ENCODE measurements around the gene HEXIM2.
A peak's percentile ranks its signal among the peaks of the same experiment; 100 is the strongest.

Gene HEXIM2

GRCh38 chr17:45132572-45133463, 28.9 kb upstream of the HEXIM2 start:
- Mint-ChIP-seq H3K4me3 (peak overlapping the region; percentile 82), H3K36me3 (ENCODE audit: low read depth) (no peaks in the 10 kb centered on the region), H3K4me1 (peaks cover 17% of the 10 kb centered on the region), H3K27ac (peak overlapping the region; percentile 31), H3K27me3 (peaks cover 8% of the 10 kb centered on the region), H3K9me3 (no peaks in the 10 kb centered on the region)
- DNase-seq (peak; percentile 74), ATAC-seq (peak; percentile 5)

- H3K27ac Mint-ChIP-seq, result peak within 1 kb of the TSS; percentile 60
- H3K27me3 Mint-ChIP-seq, result peaks cover 8% of the 10 kb centered on the region
- no peaks in the 10 kb centered on the region for H3K36me3 Mint-ChIP-seq (ENCODE audit: low read depth)
- H3K9me3 Mint-ChIP-seq, result no peaks in the 10 kb centered on the region
- peaks cover 17% of the 10 kb centered on the region for H3K4me1 Mint-ChIP-seq
- peak; percentile 97 for DNase-seq
- peak within 1 kb of the TSS; percentile 82 for H3K4me3 Mint-ChIP-seq
- ATAC-seq, result peak; percentile 90
These were observed 26.3 kb upstream of the HEXIM2 start, which contains the start of gene ACBD4 for GRCh38 chr17:45135192-45135977. Gene ACBD4 (plus strand): TSS chr17:45135687. CDS start chr17:45136145, 458 bp downstream.

- no peaks in the 10 kb centered on the region for H3K9me3 Mint-ChIP-seq
- H3K4me3 Mint-ChIP-seq, result peak overlapping the region; percentile 82
- peaks cover 17% of the 10 kb centered on the region for H3K4me1 Mint-ChIP-seq
- H3K36me3 Mint-ChIP-seq (ENCODE audit: low read depth), result no peaks in the 10 kb centered on the region
- ATAC-seq (no peak), DNase-seq (no peak)
- peaks cover 4% of the 10 kb centered on the region for H3K27me3 Mint-ChIP-seq
- H3K27ac Mint-ChIP-seq, result peak overlapping the region; percentile 60
These were observed 25.5 kb upstream of the HEXIM2 start for GRCh38 chr17:45135978-45136791.

GRCh38 chr17:45136846-45137560, 24.7 kb upstream of the HEXIM2 start:
- H3K27ac Mint-ChIP-seq, result no peak overlapping the region
- no peaks in the 10 kb centered on the region for H3K9me3 Mint-ChIP-seq
- H3K4me1 Mint-ChIP-seq, result peaks cover 17% of the 10 kb centered on the region
- ATAC-seq (no peak), DNase-seq (no peak)
- peak overlapping the region; percentile 82 for H3K4me3 Mint-ChIP-seq
- no peaks in the 10 kb centered on the region for H3K36me3 Mint-ChIP-seq (ENCODE audit: low read depth)
- H3K27me3 Mint-ChIP-seq, result no peaks in the 10 kb centered on the region

- Mint-ChIP-seq H3K4me3 (no peak overlapping the region), H3K27me3 (no peaks in the 10 kb centered on the region), H3K27ac (no peak overlapping the region), H3K9me3 (no peaks in the 10 kb centered on the region), H3K36me3 (ENCODE audit: low read depth) (no peaks in the 10 kb centered on the region), H3K4me1 (peaks cover 17% of the 10 kb centered on the region)
- DNase-seq (no peak), ATAC-seq (no peak)
These were observed 23.9 kb upstream of the HEXIM2 start for GRCh38 chr17:45137561-45138305.

- H3K9me3 Mint-ChIP-seq, result no peaks in the 10 kb centered on the region
- H3K4me1 Mint-ChIP-seq, result peaks cover 20% of the 10 kb centered on the region
- H3K4me3 Mint-ChIP-seq, result no peak overlapping the region
These were observed 22.7 kb upstream of the HEXIM2 start for GRCh38 chr17:45138911-45139532.

GRCh38 chr17:45139533-45139920, 22.1 kb upstream of the HEXIM2 start:
- no peak overlapping the region for H3K27ac Mint-ChIP-seq
- H3K36me3 Mint-ChIP-seq (ENCODE audit: low read depth), result no peaks in the 10 kb centered on the region
- H3K4me3 Mint-ChIP-seq, result no peak overlapping the region
- no peaks in the 10 kb centered on the region for H3K9me3 Mint-ChIP-seq
- H3K4me1 Mint-ChIP-seq, result peaks cover 21% of the 10 kb centered on the region
- no peak for ATAC-seq
- DNase-seq, result no peak
- no peaks in the 10 kb centered on the region for H3K27me3 Mint-ChIP-seq

More at GRCh38 chr17:45138911-45139532, 22.7 kb upstream of the HEXIM2 start:
- Mint-ChIP-seq H3K27me3 (no peaks in the 10 kb centered on the region), H3K36me3 (ENCODE audit: low read depth) (no peaks in the 10 kb centered on the region), H3K27ac (no peak overlapping the region)
- DNase-seq, result no peak
- no peak for ATAC-seq

GRCh38 chr17:45143094-45143670, 18.5 kb upstream of the HEXIM2 start:
- no peak for ATAC-seq
- Mint-ChIP-seq H3K36me3 (ENCODE audit: low read depth) (peaks cover 4% of the 10 kb centered on the region), H3K4me3 (no peak overlapping the region), H3K4me1 (peaks cover 35% of the 10 kb centered on the region), H3K27me3 (peaks cover under 1% of the 10 kb centered on the region), H3K27ac (peak overlapping the region; percentile 31), H3K9me3 (no peaks in the 10 kb centered on the region)
- DNase-seq, result no peak

- peaks cover 7% of the 10 kb centered on the region for H3K36me3 Mint-ChIP-seq (ENCODE audit: low read depth)
- H3K4me3 Mint-ChIP-seq, result peak overlapping the region; percentile 57
- peak overlapping the region; percentile 31 for H3K27ac Mint-ChIP-seq
- no peaks in the 10 kb centered on the region for H3K9me3 Mint-ChIP-seq
- peak; percentile 54 for DNase-seq
- ATAC-seq, result no peak
- peaks cover 4% of the 10 kb centered on the region for H3K27me3 Mint-ChIP-seq
- H3K4me1 Mint-ChIP-seq, result peaks cover 38% of the 10 kb centered on the region
These were observed 17.9 kb upstream of the HEXIM2 start for GRCh38 chr17:45143767-45144198.

- H3K27me3 Mint-ChIP-seq, result peaks cover 4% of the 10 kb centered on the region
- peaks cover 40% of the 10 kb centered on the region for H3K4me1 Mint-ChIP-seq
- no peak for ATAC-seq
- peak overlapping the region; percentile 57 for H3K4me3 Mint-ChIP-seq
- H3K9me3 Mint-ChIP-seq, result no peaks in the 10 kb centered on the region
- peak; percentile 45 for DNase-seq
- H3K36me3 Mint-ChIP-seq (ENCODE audit: low read depth), result peaks cover 11% of the 10 kb centered on the region
- peak overlapping the region; percentile 31 for H3K27ac Mint-ChIP-seq
These were observed 17.3 kb upstream of the HEXIM2 start for GRCh38 chr17:45144199-45145034.

- no peak overlapping the region for H3K27ac Mint-ChIP-seq
- H3K9me3 Mint-ChIP-seq, result no peaks in the 10 kb centered on the region
- peaks cover 4% of the 10 kb centered on the region for H3K27me3 Mint-ChIP-seq
- H3K4me1 Mint-ChIP-seq, result peaks cover 41% of the 10 kb centered on the region
- no peak for DNase-seq
- H3K4me3 Mint-ChIP-seq, result peak overlapping the region; percentile 49
- peaks cover 16% of the 10 kb centered on the region for H3K36me3 Mint-ChIP-seq (ENCODE audit: low read depth)
- ATAC-seq, result no peak
These were observed 16.7 kb upstream of the HEXIM2 start for GRCh38 chr17:45145035-45145389.

GRCh38 chr17:45146166-45146565, 15.5 kb upstream of the HEXIM2 start:
- H3K27me3 Mint-ChIP-seq, result peaks cover 4% of the 10 kb centered on the region
- H3K4me1 Mint-ChIP-seq, result peaks cover 47% of the 10 kb centered on the region
- peaks cover 24% of the 10 kb centered on the region for H3K36me3 Mint-ChIP-seq (ENCODE audit: low read depth)
- DNase-seq (no peak), ATAC-seq (no peak)
- peak overlapping the region; percentile 97 for H3K4me3 Mint-ChIP-seq
- peak overlapping the region; percentile 100 for H3K27ac Mint-ChIP-seq
- no peaks in the 10 kb centered on the region for H3K9me3 Mint-ChIP-seq
